ENCODE measurements around the gene KIF26B.
A peak's percentile ranks its signal among the peaks of the same experiment; 100 is the strongest.

Gene KIF26B

GRCh38 chr1:245337829-245338484 lies 183.2 kb downstream of the KIF26B start:
- H3K36me3 ChIP-seq (ENCODE audit: insufficient read depth, insufficient read length, low read length): no peaks in the 10 kb centered on the region
- H3K27me3 ChIP-seq (ENCODE audit: insufficient read depth, insufficient read length): no peaks in the 10 kb centered on the region
- DNase-seq (ENCODE audit: low read depth, low spot score): no peak
- TF ChIP-seq SUZ12 (IDR thresholded peaks at IDR 0.05; ENCODE audit: extremely low read depth, insufficient read depth, insufficient read length): no peak
- TF ChIP-seq YY1 (IDR thresholded peaks at IDR 0.05; ENCODE audit: insufficient read depth, insufficient read length): no peak
- TF ChIP-seq ZNF274 (IDR thresholded peaks at IDR 0.05; ENCODE audit: low read depth, low read length): no peak
- H3K9me3 ChIP-seq (ENCODE audit: insufficient read depth, low read length): no peaks in the 10 kb centered on the region
- H3K9ac ChIP-seq (ENCODE audit: insufficient read length, low read depth): no peak overlapping the region
- H3K4me1 ChIP-seq (ENCODE audit: insufficient read depth, insufficient read length): no peaks in the 10 kb centered on the region
- no peak overlapping the region for H3K4me3 ChIP-seq (ENCODE audit: insufficient read length, low read depth)

DNA sequence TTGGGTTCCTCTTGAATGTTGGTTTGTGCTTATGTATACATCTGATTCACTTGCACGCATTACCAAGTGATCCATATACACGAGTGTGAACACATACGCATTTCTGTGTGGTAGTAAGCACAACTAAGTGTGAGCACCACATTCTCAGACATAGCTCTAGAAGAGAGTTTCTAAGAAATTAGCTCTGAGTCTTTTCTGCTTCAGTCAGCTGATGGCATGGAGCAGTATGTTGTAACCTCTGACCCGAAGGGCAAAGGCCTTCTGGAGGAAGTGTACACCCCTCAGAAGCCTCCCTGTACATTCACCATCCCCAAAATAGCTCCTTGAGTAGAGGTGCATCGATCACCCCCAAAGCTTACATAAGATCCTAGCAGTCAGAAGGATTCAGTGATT lies 183.7 kb downstream of the KIF26B start:
- no peak for DNase-seq (ENCODE audit: low read depth, low spot score)
- Histone ChIP-seq H3K27me3 (ENCODE audit: insufficient read depth, insufficient read length) (no peaks in the 10 kb centered on the region), H3K36me3 (ENCODE audit: insufficient read depth, insufficient read length, low read length) (no peaks in the 10 kb centered on the region), H3K4me1 (ENCODE audit: insufficient read depth, insufficient read length) (no peaks in the 10 kb centered on the region), H3K9ac (ENCODE audit: insufficient read length, low read depth) (no peak overlapping the region), H3K9me3 (ENCODE audit: insufficient read depth, low read length) (no peaks in the 10 kb centered on the region), H3K4me3 (ENCODE audit: insufficient read length, low read depth) (no peak overlapping the region)
- no peak for TF ChIP-seq YY1 (IDR thresholded peaks at IDR 0.05; ENCODE audit: insufficient read depth, insufficient read length)
- no peak for TF ChIP-seq SUZ12 (IDR thresholded peaks at IDR 0.05; ENCODE audit: extremely low read depth, insufficient read depth, insufficient read length)
- TF ChIP-seq ZNF274 (IDR thresholded peaks at IDR 0.05; ENCODE audit: low read depth, low read length): no peak

DNA sequence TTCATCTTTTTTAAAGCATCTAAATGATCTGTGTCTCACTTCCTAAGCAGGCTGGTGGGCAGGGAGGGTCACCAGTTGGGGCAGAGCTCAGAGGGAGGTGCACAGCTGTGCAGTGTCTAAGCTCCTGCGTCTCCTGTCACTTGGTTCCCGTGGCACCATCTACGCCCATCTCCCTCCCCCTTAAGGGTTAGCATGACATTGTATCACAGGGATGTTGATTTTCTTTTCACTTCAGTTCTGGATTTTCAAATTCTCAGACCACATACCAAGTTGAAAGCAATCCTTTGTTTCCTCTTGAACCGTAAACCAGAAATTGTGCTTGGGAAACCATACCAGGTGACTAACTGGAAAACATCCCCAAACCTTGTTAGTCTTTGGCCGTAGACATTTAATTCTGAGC lies 187.0 kb downstream of the KIF26B start:
- H3K4me3 ChIP-seq (ENCODE audit: insufficient read length, low read depth): no peak overlapping the region
- DNase-seq (ENCODE audit: low read depth, low spot score): no peak
- no peak overlapping the region for H3K9ac ChIP-seq (ENCODE audit: insufficient read length, low read depth)
- peaks cover 4% of the 10 kb centered on the region for H3K4me1 ChIP-seq (ENCODE audit: insufficient read depth, insufficient read length)
- H3K9me3 ChIP-seq (ENCODE audit: insufficient read depth, low read length): no peaks in the 10 kb centered on the region
- H3K36me3 ChIP-seq (ENCODE audit: insufficient read depth, insufficient read length, low read length): no peaks in the 10 kb centered on the region
- no peaks in the 10 kb centered on the region for H3K27me3 ChIP-seq (ENCODE audit: insufficient read depth, insufficient read length)
- no peak for TF ChIP-seq YY1 (IDR thresholded peaks at IDR 0.05; ENCODE audit: insufficient read depth, insufficient read length)
- TF ChIP-seq SUZ12 (IDR thresholded peaks at IDR 0.05; ENCODE audit: extremely low read depth, insufficient read depth, insufficient read length): no peak
- no peak for TF ChIP-seq ZNF274 (IDR thresholded peaks at IDR 0.05; ENCODE audit: low read depth, low read length)

GRCh38 chr1:245345191-245345884 lies 190.6 kb downstream of the KIF26B start:
- no peak overlapping the region for H3K4me3 ChIP-seq (ENCODE audit: insufficient read length, low read depth)
- 0 out of 2 replicates have a peak, but pooled peaks cover under 1% of the 10 kb centered on the region for H3K9me3 ChIP-seq (ENCODE audit: insufficient read depth, low read length)
- no peak overlapping the region for H3K9ac ChIP-seq (ENCODE audit: insufficient read length, low read depth)
- no peak for TF ChIP-seq SUZ12 (IDR thresholded peaks at IDR 0.05; ENCODE audit: extremely low read depth, insufficient read depth, insufficient read length)
- TF ChIP-seq YY1 (IDR thresholded peaks at IDR 0.05; ENCODE audit: insufficient read depth, insufficient read length): no peak
- TF ChIP-seq ZNF274 (IDR thresholded peaks at IDR 0.05; ENCODE audit: low read depth, low read length): no peak
- H3K27me3 ChIP-seq (ENCODE audit: insufficient read depth, insufficient read length): no peaks in the 10 kb centered on the region
- peaks cover 4% of the 10 kb centered on the region for H3K4me1 ChIP-seq (ENCODE audit: insufficient read depth, insufficient read length)
- H3K36me3 ChIP-seq (ENCODE audit: insufficient read depth, insufficient read length, low read length): no peaks in the 10 kb centered on the region
- DNase-seq (ENCODE audit: low read depth, low spot score): peak; percentile 33

- no peaks in the 10 kb centered on the region for H3K36me3 ChIP-seq (ENCODE audit: insufficient read depth, insufficient read length, low read length)
- peaks cover 4% of the 10 kb centered on the region for H3K4me1 ChIP-seq (ENCODE audit: insufficient read depth, insufficient read length)
- peaks cover 4% of the 10 kb centered on the region; the same call in 1 of the 2 replicates for H3K9me3 ChIP-seq (ENCODE audit: insufficient read depth, low read length)
- DNase-seq (ENCODE audit: low read depth, low spot score): no peak
- no peak overlapping the region for H3K4me3 ChIP-seq (ENCODE audit: insufficient read length, low read depth)
- no peak for TF ChIP-seq YY1 (IDR thresholded peaks at IDR 0.05; ENCODE audit: insufficient read depth, insufficient read length)
- TF ChIP-seq ZNF274 (IDR thresholded peaks at IDR 0.05; ENCODE audit: low read depth, low read length): no peak
- no peak for TF ChIP-seq SUZ12 (IDR thresholded peaks at IDR 0.05; ENCODE audit: extremely low read depth, insufficient read depth, insufficient read length)
- H3K27me3 ChIP-seq (ENCODE audit: insufficient read depth, insufficient read length): no peaks in the 10 kb centered on the region
- no peak overlapping the region for H3K9ac ChIP-seq (ENCODE audit: insufficient read length, low read depth)
These were observed 193.8 kb downstream of the KIF26B start for GRCh38 chr1:245348626-245349025.

- no peaks in the 10 kb centered on the region for H3K27me3 ChIP-seq (ENCODE audit: insufficient read depth, insufficient read length)
- peaks cover 4% of the 10 kb centered on the region; the same call in 1 of the 2 replicates for H3K9me3 ChIP-seq (ENCODE audit: insufficient read depth, low read length)
- H3K36me3 ChIP-seq (ENCODE audit: insufficient read depth, insufficient read length, low read length): no peaks in the 10 kb centered on the region
- no peak overlapping the region for H3K4me3 ChIP-seq (ENCODE audit: insufficient read length, low read depth)
- TF ChIP-seq YY1 (IDR thresholded peaks at IDR 0.05; ENCODE audit: insufficient read depth, insufficient read length) (no peak), SUZ12 (IDR thresholded peaks at IDR 0.05; ENCODE audit: extremely low read depth, insufficient read depth, insufficient read length) (no peak), ZNF274 (IDR thresholded peaks at IDR 0.05; ENCODE audit: low read depth, low read length) (no peak)
- no peak overlapping the region for H3K9ac ChIP-seq (ENCODE audit: insufficient read length, low read depth)
- no peak for DNase-seq (ENCODE audit: low read depth, low spot score)
- H3K4me1 ChIP-seq (ENCODE audit: insufficient read depth, insufficient read length): peaks cover 4% of the 10 kb centered on the region
These were observed 198.6 kb downstream of the KIF26B start for GRCh38 chr1:245353411-245353810.

All from NT2/D1 (cell line).